ENCODE measurements around the gene CEP70. TPM values are rescaled to one million over a fixed set of nuclear protein-coding genes. Genes with fewer than 3 reads are reported as not detected.

The CEP70 gene
- total and polyA plus RNA-seq, 2 of the 13 experiments (the other 11 are each of a cell fraction or from before 2014, with no cell fraction given): 4.0 to 22.3 TPM

- TF ChIP-seq CBFB (CRISPR knock-in tag; IDR thresholded peaks at IDR 0.05) (0 out of 2 replicates have a peak, but pooled peaks have one; percentile 32), IRF1 (CRISPR knock-in tag; IDR thresholded peaks at IDR 0.05; ENCODE audit: low read depth) (no peak), ZNF432 (CRISPR knock-in tag; IDR thresholded peaks at IDR 0.05; ENCODE audit: borderline replicate concordance) (no peak), MEF2D (CRISPR knock-in tag; IDR thresholded peaks at IDR 0.05) (peak; percentile 36; the same call in 1 of the 2 replicates), DBP (CRISPR knock-in tag; IDR thresholded peaks at IDR 0.05; ENCODE audit: not compliant biosample characterization) (no peak), ZNF282 (IDR thresholded peaks at IDR 0.05; ENCODE audit: partially characterized antibody) (no peak), MTF1 (CRISPR knock-in tag; IDR thresholded peaks at IDR 0.05) (no peak; the same call in 1 of the 2 replicates), ZBTB46 (CRISPR knock-in tag; IDR thresholded peaks at IDR 0.05; ENCODE audit: borderline replicate concordance) (no peak), ASH2L (IDR thresholded peaks at IDR 0.05; ENCODE audit: insufficient read length, low read depth, low read length) (peak; percentile 83), STAT5B (CRISPR knock-in tag; IDR thresholded peaks at IDR 0.05) (no peak), NFATC3 (CRISPR knock-in tag; IDR thresholded peaks at IDR 0.05) (no peak), TOE1 (CRISPR knock-in tag; IDR thresholded peaks at IDR 0.05) (peak; percentile 42; the same call in 1 of the 2 replicates)
- TF ChIP-seq, protein P1, sequence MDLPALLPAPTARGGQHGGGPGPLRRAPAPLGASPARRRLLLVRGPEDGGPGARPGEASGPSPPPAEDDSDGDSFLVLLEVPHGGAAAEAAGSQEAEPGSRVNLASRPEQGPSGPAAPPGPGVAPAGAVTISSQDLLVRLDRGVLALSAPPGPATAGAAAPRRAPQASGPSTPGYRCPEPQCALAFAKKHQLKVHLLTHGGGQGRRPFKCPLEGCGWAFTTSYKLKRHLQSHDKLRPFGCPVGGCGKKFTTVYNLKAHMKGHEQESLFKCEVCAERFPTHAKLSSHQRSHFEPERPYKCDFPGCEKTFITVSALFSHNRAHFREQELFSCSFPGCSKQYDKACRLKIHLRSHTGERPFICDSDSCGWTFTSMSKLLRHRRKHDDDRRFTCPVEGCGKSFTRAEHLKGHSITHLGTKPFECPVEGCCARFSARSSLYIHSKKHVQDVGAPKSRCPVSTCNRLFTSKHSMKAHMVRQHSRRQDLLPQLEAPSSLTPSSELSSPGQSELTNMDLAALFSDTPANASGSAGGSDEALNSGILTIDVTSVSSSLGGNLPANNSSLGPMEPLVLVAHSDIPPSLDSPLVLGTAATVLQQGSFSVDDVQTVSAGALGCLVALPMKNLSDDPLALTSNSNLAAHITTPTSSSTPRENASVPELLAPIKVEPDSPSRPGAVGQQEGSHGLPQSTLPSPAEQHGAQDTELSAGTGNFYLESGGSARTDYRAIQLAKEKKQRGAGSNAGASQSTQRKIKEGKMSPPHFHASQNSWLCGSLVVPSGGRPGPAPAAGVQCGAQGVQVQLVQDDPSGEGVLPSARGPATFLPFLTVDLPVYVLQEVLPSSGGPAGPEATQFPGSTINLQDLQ (CRISPR knock-in tag; IDR thresholded peaks at IDR 0.05): peak; percentile 93
- TF ChIP-seq, protein P2, sequence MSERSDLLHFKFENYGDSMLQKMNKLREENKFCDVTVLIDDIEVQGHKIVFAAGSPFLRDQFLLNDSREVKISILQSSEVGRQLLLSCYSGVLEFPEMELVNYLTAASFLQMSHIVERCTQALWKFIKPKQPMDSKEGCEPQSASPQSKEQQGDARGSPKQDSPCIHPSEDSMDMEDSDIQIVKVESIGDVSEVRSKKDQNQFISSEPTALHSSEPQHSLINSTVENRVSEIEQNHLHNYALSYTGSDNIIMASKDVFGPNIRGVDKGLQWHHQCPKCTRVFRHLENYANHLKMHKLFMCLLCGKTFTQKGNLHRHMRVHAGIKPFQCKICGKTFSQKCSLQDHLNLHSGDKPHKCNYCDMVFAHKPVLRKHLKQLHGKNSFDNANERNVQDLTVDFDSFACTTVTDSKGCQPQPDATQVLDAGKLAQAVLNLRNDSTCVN (CRISPR knock-in tag; IDR thresholded peaks at IDR 0.05; ENCODE audit: borderline replicate concordance): no peak
- TF ChIP-seq, protein P3, sequence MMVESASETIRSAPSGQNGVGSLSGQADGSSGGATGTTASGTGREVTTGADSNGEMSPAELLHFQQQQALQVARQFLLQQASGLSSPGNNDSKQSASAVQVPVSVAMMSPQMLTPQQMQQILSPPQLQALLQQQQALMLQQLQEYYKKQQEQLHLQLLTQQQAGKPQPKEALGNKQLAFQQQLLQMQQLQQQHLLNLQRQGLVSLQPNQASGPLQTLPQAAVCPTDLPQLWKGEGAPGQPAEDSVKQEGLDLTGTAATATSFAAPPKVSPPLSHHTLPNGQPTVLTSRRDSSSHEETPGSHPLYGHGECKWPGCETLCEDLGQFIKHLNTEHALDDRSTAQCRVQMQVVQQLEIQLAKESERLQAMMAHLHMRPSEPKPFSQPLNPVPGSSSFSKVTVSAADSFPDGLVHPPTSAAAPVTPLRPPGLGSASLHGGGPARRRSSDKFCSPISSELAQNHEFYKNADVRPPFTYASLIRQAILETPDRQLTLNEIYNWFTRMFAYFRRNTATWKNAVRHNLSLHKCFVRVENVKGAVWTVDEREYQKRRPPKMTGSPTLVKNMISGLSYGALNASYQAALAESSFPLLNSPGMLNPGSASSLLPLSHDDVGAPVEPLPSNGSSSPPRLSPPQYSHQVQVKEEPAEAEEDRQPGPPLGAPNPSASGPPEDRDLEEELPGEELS (CRISPR knock-in tag; IDR thresholded peaks at IDR 0.05): 0 out of 2 replicates have a peak, but pooled peaks have one; percentile 15
Observed at GRCh38 chr3:138608322-138609135, 14.5 kb upstream of the CEP70 start, which contains the start of gene FAIM (continued).
